Thyroid gland (tissue), 4 donors: ENCODE results near the gene SPRR2D. TPM values are rescaled to one million over a fixed set of nuclear protein-coding genes. Genes with fewer than 3 reads are reported as not detected.

Experiments
- DNase-seq, 2 donors: peaks; one replicate each; pipeline ENCODE4 v3.0.0-alpha.2; 2019
- H3K27ac ChIP-seq, 3 donors: fragments of 200-600 bp; sonication (generic); 1 replicate in 2 of 3; 2 replicates in 1 of 3; pipeline ENCODE4 v1.5.1; 2016 to 2019; ENCODE audit warnings: mild to moderate bottlenecking in 1 of 3, moderate library complexity in 1 of 3
- H3K27me3 ChIP-seq: fragments of 200-600 bp; sonication (generic); one replicate; pipeline ENCODE4 v1.5.1; 2019
- H3K36me3 ChIP-seq, 2 donors: fragments of 200-600 bp; sonication (generic); one replicate each; pipeline ENCODE4 v1.5.1; 2016 to 2019
- H3K4me1 ChIP-seq, 2 donors: fragments of 200-600 bp; sonication (generic); one replicate each; pipeline ENCODE4 v1.5.1; 2017 to 2019
- H3K4me3 ChIP-seq, 3 donors: fragments of 200-600 bp; sonication (generic); replicated peaks in 1 of 3; 1 replicate in 2 of 3; 2 replicates in 1 of 3; pipeline ENCODE4 v1.5.1; 2016; ENCODE audit warnings: mild to moderate bottlenecking in 1 of 3
- H3K9me3 ChIP-seq: fragments of 200-600 bp; sonication (generic); one replicate; pipeline ENCODE4 v1.5.1; 2017
- CTCF ChIP-seq, 6 experiments: fragments of 200-600 bp in 3 of 6; fragments of 450-650 bp in 3 of 6; sonication (generic) in 3 of 6; IDR thresholded peaks; one replicate each; pipeline ENCODE4 v1.5.1; 2016 to 2019; ENCODE audit warnings: antibody characterized with exemption in 6 of 6, mild to moderate bottlenecking in 2 of 6, inconsistent platforms in 1 of 6, moderate library complexity in 1 of 6
- POLR2A ChIP-seq, 2 donors: fragments of 450-650 bp; IDR thresholded peaks; one replicate each; pipeline ENCODE4 v1.6.1; 2017; ENCODE audit warnings: antibody characterized with exemption in 2 of 2, mild to moderate bottlenecking in 2 of 2, moderate library complexity in 1 of 2
- WGBS, 2 donors: methylation state at CpG; one replicate each; pipeline ENCODE4 v1.1.5; 2017; 5-methylcytosine and 5-hydroxymethylcytosine counted together
- intact Hi-C: fragments of 100-400 bp; cut with DNase I; formaldehyde crosslinking; loops from one replicate; pipeline ENCODE4 v1.15.1; 2023
- total RNA-seq, 4 donors: library from RNA; depleted of rRNA; stranded (reverse); fragments of >200 nt; gene quantifications; one replicate each; pipeline ENCODE4 v1.2.3, GENCODE V29; 2016

SPRR2D gene
- total RNA-seq, 4 donors from 2014 or later = not detected

- TF ChIP-seq CTCF (IDR thresholded peaks at IDR 0.05) (no peak), POLR2A (IDR thresholded peaks at IDR 0.05) (no peak)
- Histone ChIP-seq H3K9me3 (no peaks in the 10 kb centered on the region), H3K36me3 (no peaks in the 10 kb centered on the region), H3K4me3 (no peak overlapping the region), H3K4me1 (no peaks in the 10 kb centered on the region), H3K27me3 (no peaks in the 10 kb centered on the region), H3K27ac (no peak overlapping the region)
- no peak for DNase-seq
- WGBS, 2 donors = 93 to 95% methylated on average over 2 of the region's 2 CpGs
- intact Hi-C loops = no loop called here
These were observed 8.3 kb upstream of the SPRR2D start for GRCh38 chr1:153049211-153049610.

- H3K36me3 ChIP-seq = no peaks in the 10 kb centered on the region
- intact Hi-C loops = no loop called here
- H3K27me3 ChIP-seq = no peaks in the 10 kb centered on the region
- no peak for TF ChIP-seq CTCF (IDR thresholded peaks at IDR 0.05)
- TF ChIP-seq POLR2A (IDR thresholded peaks at IDR 0.05) = no peak
- H3K27ac ChIP-seq = no peak overlapping the region
- DNase-seq = no peak
- 81 to 83% methylated on average over 1 of the region's 1 CpG for whole genome bisulfite sequencing, 2 donors
- H3K9me3 ChIP-seq = no peaks in the 10 kb centered on the region
- H3K4me1 ChIP-seq = no peaks in the 10 kb centered on the region
- no peak overlapping the region for H3K4me3 ChIP-seq
These were observed 5.7 kb downstream of the SPRR2D start for GRCh38 chr1:153035211-153035610.

- DNase-seq = no peak
- Histone ChIP-seq H3K27me3 (no peaks in the 10 kb centered on the region), H3K36me3 (no peaks in the 10 kb centered on the region), H3K4me3 (no peak overlapping the region), H3K4me1 (no peaks in the 10 kb centered on the region), H3K9me3 (no peaks in the 10 kb centered on the region), H3K27ac (no peak overlapping the region)
- TF ChIP-seq POLR2A (IDR thresholded peaks at IDR 0.05) = no peak
- TF ChIP-seq CTCF (IDR thresholded peaks at IDR 0.05) = no peak
- intact Hi-C loops = no loop called here
- WGBS, 2 donors = 40 to 53% methylated on average over 3 of the region's 3 CpGs
These were observed 8.1 kb downstream of the SPRR2D start for GRCh38 chr1:153032677-153033308.

GRCh38 chr1:153032073-153032472 is 8.8 kb downstream of the SPRR2D start:
- H3K4me1 ChIP-seq = no peaks in the 10 kb centered on the region
- no peak for DNase-seq
- no peak overlapping the region for H3K4me3 ChIP-seq
- H3K27me3 ChIP-seq = no peaks in the 10 kb centered on the region
- intact Hi-C loops = no loop called here
- no peaks in the 10 kb centered on the region for H3K9me3 ChIP-seq
- TF ChIP-seq CTCF (IDR thresholded peaks at IDR 0.05) (no peak), POLR2A (IDR thresholded peaks at IDR 0.05) (no peak)
- H3K27ac ChIP-seq = no peak overlapping the region
- no peaks in the 10 kb centered on the region for H3K36me3 ChIP-seq

GRCh38 chr1:153030895-153031294 is 10.0 kb downstream of the SPRR2D start, which contains the start of gene SPRR1B:
SPRR1B (plus strand) TSS chr1:153031203; CDS start chr1:153032346, 1,143 bp downstream.
- H3K4me1 ChIP-seq = no peaks in the 10 kb centered on the region
- no peak within 1 kb of the TSS for H3K4me3 ChIP-seq
- TF ChIP-seq CTCF (IDR thresholded peaks at IDR 0.05) (no peak), POLR2A (IDR thresholded peaks at IDR 0.05) (no peak)
- H3K9me3 ChIP-seq = no peaks in the 10 kb centered on the region
- DNase-seq = no peak
- H3K36me3 ChIP-seq = no peaks in the 10 kb centered on the region
- intact Hi-C loops = no loop called here
- H3K27ac ChIP-seq = no peak within 1 kb of the TSS
- H3K27me3 ChIP-seq = no peaks in the 10 kb centered on the region
